ENCODE data around the gene IQGAP1. TPM values are rescaled to one million over a fixed set of nuclear protein-coding genes. Genes with fewer than 3 reads are reported as not detected.

IQGAP1 gene
- total RNA-seq, 3 donors from 2014 or later (not counting 1 experiment from before 2014, with no cell fraction given): 431 to 493 (median 446) TPM

DNA sequence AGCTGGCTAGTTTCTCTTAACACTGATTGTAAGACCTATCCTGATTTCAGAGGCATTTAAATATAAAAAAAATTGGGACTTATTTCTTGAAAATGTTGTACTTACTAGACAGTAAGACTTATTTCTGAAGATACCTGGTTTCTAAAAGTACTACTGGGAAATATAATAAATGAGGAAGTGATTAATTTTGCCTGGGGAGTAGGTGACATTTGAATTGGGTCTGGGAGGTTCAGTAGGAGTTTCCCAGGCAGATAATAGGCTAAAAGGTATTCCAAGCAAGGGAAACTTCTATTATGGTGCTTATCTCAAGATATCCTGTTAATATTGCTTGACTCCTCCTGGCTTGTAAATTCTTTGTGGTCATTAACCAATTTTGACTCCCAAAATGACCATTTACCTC, 6.5 kb upstream of the IQGAP1 start:
- peaks cover 16% of the 10 kb centered on the region for H3K9me3 ChIP-seq (ENCODE audit: control insufficient read depth, insufficient read depth, low read length)
- intact Hi-C loops (cut with micrococcal nuclease): no loop called here
- ATAC-seq (no peak), DNase-seq (no peak)
- no peaks in the 10 kb centered on the region for H3K27me3 ChIP-seq (ENCODE audit: control insufficient read depth, insufficient read depth, low read length)
- H3K27ac ChIP-seq (ENCODE audit: low read length): no peak overlapping the region
- Mint-ChIP-seq H3K4me1 (peaks cover 32 to 39% of the 10 kb centered on the region in 2 donors), H3K27me3 (ENCODE audit: low read depth in 2 of 2) (no peaks in the 10 kb centered on the region), H3K9me3 (peaks cover 2 to 5% of the 10 kb centered on the region in 2 donors), H3K27ac (no peak overlapping the region), H3K4me3 (no peak overlapping the region), H3K36me3 (no peaks in the 10 kb centered on the region)
- H3K36me3 ChIP-seq (ENCODE audit: control insufficient read depth, insufficient read depth, low read length): no peaks in the 10 kb centered on the region
- TF ChIP-seq, protein P1, sequence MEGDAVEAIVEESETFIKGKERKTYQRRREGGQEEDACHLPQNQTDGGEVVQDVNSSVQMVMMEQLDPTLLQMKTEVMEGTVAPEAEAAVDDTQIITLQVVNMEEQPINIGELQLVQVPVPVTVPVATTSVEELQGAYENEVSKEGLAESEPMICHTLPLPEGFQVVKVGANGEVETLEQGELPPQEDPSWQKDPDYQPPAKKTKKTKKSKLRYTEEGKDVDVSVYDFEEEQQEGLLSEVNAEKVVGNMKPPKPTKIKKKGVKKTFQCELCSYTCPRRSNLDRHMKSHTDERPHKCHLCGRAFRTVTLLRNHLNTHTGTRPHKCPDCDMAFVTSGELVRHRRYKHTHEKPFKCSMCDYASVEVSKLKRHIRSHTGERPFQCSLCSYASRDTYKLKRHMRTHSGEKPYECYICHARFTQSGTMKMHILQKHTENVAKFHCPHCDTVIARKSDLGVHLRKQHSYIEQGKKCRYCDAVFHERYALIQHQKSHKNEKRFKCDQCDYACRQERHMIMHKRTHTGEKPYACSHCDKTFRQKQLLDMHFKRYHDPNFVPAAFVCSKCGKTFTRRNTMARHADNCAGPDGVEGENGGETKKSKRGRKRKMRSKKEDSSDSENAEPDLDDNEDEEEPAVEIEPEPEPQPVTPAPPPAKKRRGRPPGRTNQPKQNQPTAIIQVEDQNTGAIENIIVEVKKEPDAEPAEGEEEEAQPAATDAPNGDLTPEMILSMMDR (IDR thresholded peaks at IDR 0.05): no peak
- peaks cover 19% of the 10 kb centered on the region for H3K4me1 ChIP-seq (ENCODE audit: control insufficient read depth, insufficient read depth, low read length)
- H3K4me3 ChIP-seq (ENCODE audit: low read length): no peak overlapping the region

DNA sequence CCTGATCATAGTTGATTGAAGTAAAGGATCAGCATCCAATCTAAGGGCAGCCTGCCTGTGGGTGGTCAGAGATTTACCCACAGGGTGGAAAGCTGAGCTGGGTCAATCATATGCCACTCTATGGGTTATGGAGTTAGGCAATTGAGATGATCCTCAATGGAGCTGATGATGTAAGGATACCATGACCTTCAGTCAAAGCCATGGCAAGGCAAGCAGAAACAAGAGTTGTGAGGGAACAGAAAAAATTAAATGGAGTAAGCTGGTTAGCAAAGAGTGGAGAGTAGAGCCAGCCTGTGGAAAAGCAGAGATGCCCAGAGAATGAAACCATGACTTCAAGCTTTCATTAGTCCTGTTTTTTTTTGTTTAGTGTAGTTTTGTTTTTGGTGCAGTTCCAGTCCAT, 5.7 kb upstream of the IQGAP1 start:
- intact Hi-C loops (cut with micrococcal nuclease): no loop called here
- ATAC-seq: no peak

DNA sequence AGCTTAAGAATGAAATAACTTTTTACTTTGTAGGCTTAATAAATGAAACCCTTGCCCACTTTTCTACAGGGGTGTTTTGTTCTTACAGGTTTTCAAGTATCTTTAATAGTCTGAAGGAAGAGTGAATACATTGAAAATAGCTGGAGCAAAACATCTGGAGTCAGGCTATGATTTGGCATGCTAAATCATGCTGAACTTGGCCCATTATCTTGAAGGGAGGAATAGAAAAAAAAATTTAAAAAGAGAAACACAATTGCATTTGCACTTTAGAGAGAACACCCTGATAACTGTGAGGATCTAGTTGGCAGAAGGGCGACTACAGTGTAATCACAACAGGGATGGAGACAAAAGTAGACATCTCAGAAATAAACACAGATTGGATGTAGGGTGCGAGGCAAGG, 1.8 kb upstream of the IQGAP1 start:
- no peak for ATAC-seq
- no peaks in the 10 kb centered on the region for H3K27me3 ChIP-seq (ENCODE audit: control insufficient read depth, insufficient read depth, low read length)
- H3K4me1 Mint-ChIP-seq: peaks cover 32 to 42% of the 10 kb centered on the region in 2 donors
- H3K27ac Mint-ChIP-seq: peak overlapping the region; percentile 53 to 96
- DNase-seq: no peak
- TF ChIP-seq, protein P1 (IDR thresholded peaks at IDR 0.05): no peak
- H3K36me3 Mint-ChIP-seq: peaks cover under 1% of the 10 kb centered on the region
- intact Hi-C loops (cut with micrococcal nuclease): no loop called here
- H3K9me3 Mint-ChIP-seq: no peaks in the 10 kb centered on the region
- 92% methylated on average over 2 of the region's 2 CpGs for WGBS (ENCODE audit: insufficient coverage)
- H3K36me3 ChIP-seq (ENCODE audit: control insufficient read depth, insufficient read depth, low read length): peaks cover 9% of the 10 kb centered on the region
- peaks cover 25% of the 10 kb centered on the region for H3K4me1 ChIP-seq (ENCODE audit: control insufficient read depth, insufficient read depth, low read length)
- no peaks in the 10 kb centered on the region for H3K27me3 Mint-ChIP-seq (ENCODE audit: low read depth in 2 of 2)
- H3K4me3 Mint-ChIP-seq: peak overlapping the region; percentile 35
- no peak overlapping the region for H3K4me3 ChIP-seq (ENCODE audit: low read length)
- H3K9me3 ChIP-seq (ENCODE audit: control insufficient read depth, insufficient read depth, low read length): no peaks in the 10 kb centered on the region
- H3K27ac ChIP-seq (ENCODE audit: low read length): no peak overlapping the region

More for the DNA sequence above, 5.7 kb upstream of the IQGAP1 start:
- H3K9me3 Mint-ChIP-seq: peaks cover 2 to 5% of the 10 kb centered on the region in 2 donors
- Histone ChIP-seq H3K9me3 (ENCODE audit: control insufficient read depth, insufficient read depth, low read length) (peaks cover 16% of the 10 kb centered on the region), H3K4me3 (ENCODE audit: low read length) (no peak overlapping the region), H3K4me1 (ENCODE audit: control insufficient read depth, insufficient read depth, low read length) (peaks cover 16% of the 10 kb centered on the region), H3K36me3 (ENCODE audit: control insufficient read depth, insufficient read depth, low read length) (no peaks in the 10 kb centered on the region), H3K27me3 (ENCODE audit: control insufficient read depth, insufficient read depth, low read length) (no peaks in the 10 kb centered on the region), H3K27ac (ENCODE audit: low read length) (no peak overlapping the region)
- H3K4me3 Mint-ChIP-seq: no peak overlapping the region
- H3K27me3 Mint-ChIP-seq (ENCODE audit: low read depth in 2 of 2): no peaks in the 10 kb centered on the region
- peaks cover 24 to 34% of the 10 kb centered on the region in 2 donors for H3K4me1 Mint-ChIP-seq
- no peak overlapping the region for H3K27ac Mint-ChIP-seq
- no peaks in the 10 kb centered on the region for H3K36me3 Mint-ChIP-seq
- no peak for DNase-seq
- TF ChIP-seq, protein P1 (IDR thresholded peaks at IDR 0.05): no peak
